HEK293 (cell line): ENCODE results near the gene PITPNB.

ENCODE experiments used
- CTCF ChIP-seq: fragments of 450-650 bp; formaldehyde crosslinking; IDR thresholded peaks from 2 replicates; pipeline ENCODE4 v1.5.1; 2016; ENCODE audit warnings: missing biosample characterization, missing genetic modification characterization
- KLF8 ChIP-seq: fragments of 450-650 bp; formaldehyde crosslinking; IDR thresholded peaks from 2 replicates; pipeline ENCODE4 v1.5.1; 2016; ENCODE audit warnings: missing biosample characterization, missing genetic modification characterization
- ZBTB49 ChIP-seq: fragments of 450-650 bp; formaldehyde crosslinking; IDR thresholded peaks from 2 replicates; pipeline ENCODE4 v1.5.1; 2016; ENCODE audit warnings: missing biosample characterization, missing genetic modification characterization, low read depth

- TF ChIP-seq CTCF (tag by site-specific recombination), result no peak
- no peak for TF ChIP-seq ZBTB49 (tag by site-specific recombination)
- TF ChIP-seq KLF8, result no peak
These were observed 60.4 kb downstream of the PITPNB start for GRCh38 chr22:27858626-27859025.
